Activated naive CD8-positive, alpha-beta T cell treated with anti-CD3 and anti-CD28 coated beads, Interleukin-2, amount 50 U/mL, for 24 hours (primary cell): ENCODE results near the gene CARMIL1.
"Not testable (repeated sequence)": the region's sequence is repeated elsewhere in the genome, so short reads cannot be mapped to it uniquely, and the experiment has no call there.

Experiments used
- ATAC-seq: fragments of 150-1000 bp; cut with Tn5 transposase; one replicate; pipeline ENCODE4 v1.10.0; 2021
- DNase-seq: peaks from one replicate; pipeline ENCODE4 v3.0.0; 2021
- H3K27ac Mint-ChIP-seq: one replicate; pipeline ENCODE4 v1.8.0; 2021; ENCODE audit warnings: mild to moderate bottlenecking, mixed read lengths
- H3K27me3 Mint-ChIP-seq: one replicate; pipeline ENCODE4 v1.8.0; 2021; ENCODE audit warnings: mixed read lengths
- H3K36me3 Mint-ChIP-seq: one replicate; pipeline ENCODE4 v1.8.0; 2021; ENCODE audit warnings: low read depth, mixed read lengths
- H3K4me1 Mint-ChIP-seq: one replicate; pipeline ENCODE4 v1.8.0; 2021; ENCODE audit warnings: mixed read lengths
- H3K4me3 Mint-ChIP-seq: one replicate; pipeline ENCODE4 v1.8.0; 2021; ENCODE audit warnings: mild to moderate bottlenecking, moderate library complexity, mixed read lengths
- H3K9me3 Mint-ChIP-seq: one replicate; pipeline ENCODE4 v1.8.0; 2021; ENCODE audit warnings: mixed read lengths

CARMIL1 gene

GRCh38 chr6:25370178-25371036 lies 91.2 kb downstream of the CARMIL1 start:
- DNase-seq (no peak), ATAC-seq (peak; percentile 72)
- Mint-ChIP-seq H3K27me3 (no peaks in the 10 kb centered on the region), H3K9me3 (peaks cover 15% of the 10 kb centered on the region), H3K4me1 (peaks cover 70% of the 10 kb centered on the region), H3K36me3 (peaks cover 4% of the 10 kb centered on the region), H3K27ac (peak overlapping the region; percentile 90), H3K4me3 (peak overlapping the region; percentile 58)

- H3K27ac Mint-ChIP-seq: peak overlapping the region; percentile 90
- H3K27me3 Mint-ChIP-seq: no peaks in the 10 kb centered on the region
- DNase-seq: no peak
- peaks cover 19% of the 10 kb centered on the region for H3K9me3 Mint-ChIP-seq
- H3K36me3 Mint-ChIP-seq: peaks cover 6% of the 10 kb centered on the region
- ATAC-seq: no peak
- peaks cover 70% of the 10 kb centered on the region for H3K4me1 Mint-ChIP-seq
- peak overlapping the region; percentile 58 for H3K4me3 Mint-ChIP-seq
Observed at GRCh38 chr6:25371037-25371347, 91.8 kb downstream of the CARMIL1 start.

- no peak overlapping the region for H3K27ac Mint-ChIP-seq
- ATAC-seq (no peak), DNase-seq (no peak)
- H3K36me3 Mint-ChIP-seq: peaks cover 6% of the 10 kb centered on the region
- no peaks in the 10 kb centered on the region for H3K27me3 Mint-ChIP-seq
- H3K4me1 Mint-ChIP-seq: peaks cover 31% of the 10 kb centered on the region
- peaks cover 23% of the 10 kb centered on the region for H3K9me3 Mint-ChIP-seq
- no peak overlapping the region for H3K4me3 Mint-ChIP-seq
Observed at GRCh38 chr6:25375125-25375524, 96.0 kb downstream of the CARMIL1 start.

DNA sequence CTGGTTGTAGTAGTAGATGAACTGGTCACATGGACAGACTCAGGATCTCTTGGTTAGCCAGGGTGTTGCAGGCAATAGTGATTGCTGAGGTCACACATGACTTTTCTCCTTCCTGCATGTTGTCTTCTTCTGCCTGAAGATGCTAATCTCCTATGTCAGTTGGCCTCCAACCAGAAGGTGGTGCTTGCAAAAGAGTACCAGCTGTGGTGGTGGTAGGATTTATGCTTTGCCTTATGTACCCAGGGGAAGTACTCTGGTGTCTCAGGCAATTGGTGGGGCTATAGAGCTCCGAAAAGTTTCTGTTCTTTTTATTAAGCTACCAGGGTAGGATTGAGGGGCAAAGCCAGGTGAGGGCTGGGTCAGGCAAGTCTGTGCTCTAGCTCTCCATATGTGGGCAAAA lies 98.5 kb downstream of the CARMIL1 start:
- peaks cover 6% of the 10 kb centered on the region for H3K36me3 Mint-ChIP-seq
- H3K27ac Mint-ChIP-seq: no peak overlapping the region
- DNase-seq (no peak), ATAC-seq (no peak)
- peaks cover 9% of the 10 kb centered on the region for H3K4me1 Mint-ChIP-seq
- H3K9me3 Mint-ChIP-seq: peaks cover 12% of the 10 kb centered on the region
- no peak overlapping the region for H3K4me3 Mint-ChIP-seq
- H3K27me3 Mint-ChIP-seq: no peaks in the 10 kb centered on the region

- H3K27me3 Mint-ChIP-seq: no peaks in the 10 kb centered on the region
- no peak overlapping the region for H3K4me3 Mint-ChIP-seq
- H3K9me3 Mint-ChIP-seq: peaks cover 4% of the 10 kb centered on the region
- H3K27ac Mint-ChIP-seq: no peak overlapping the region
- no peak for DNase-seq
- H3K4me1 Mint-ChIP-seq: peaks cover 3% of the 10 kb centered on the region
- no peak for ATAC-seq
- H3K36me3 Mint-ChIP-seq: no peaks in the 10 kb centered on the region
Observed at GRCh38 chr6:25381077-25381476, 101.9 kb downstream of the CARMIL1 start.

- H3K4me1 Mint-ChIP-seq, H3K27me3 Mint-ChIP-seq, ATAC-seq, DNase-seq, H3K4me3 Mint-ChIP-seq, H3K9me3 Mint-ChIP-seq, H3K27ac Mint-ChIP-seq, H3K36me3 Mint-ChIP-seq: not testable (repeated sequence)
Observed at GRCh38 chr6:25382476-25382875, 103.3 kb downstream of the CARMIL1 start.

GRCh38 chr6:25384234-25384633 lies 105.1 kb downstream of the CARMIL1 start:
- H3K4me1 Mint-ChIP-seq: peaks cover 17% of the 10 kb centered on the region
- H3K36me3 Mint-ChIP-seq: no peaks in the 10 kb centered on the region
- no peaks in the 10 kb centered on the region for H3K27me3 Mint-ChIP-seq
- H3K4me3 Mint-ChIP-seq: no peak overlapping the region
- DNase-seq: no peak
- ATAC-seq: no peak
- no peaks in the 10 kb centered on the region for H3K9me3 Mint-ChIP-seq
- no peak overlapping the region for H3K27ac Mint-ChIP-seq

GRCh38 chr6:25384967-25385366 lies 105.8 kb downstream of the CARMIL1 start:
- H3K36me3 Mint-ChIP-seq: no peaks in the 10 kb centered on the region

DNA sequence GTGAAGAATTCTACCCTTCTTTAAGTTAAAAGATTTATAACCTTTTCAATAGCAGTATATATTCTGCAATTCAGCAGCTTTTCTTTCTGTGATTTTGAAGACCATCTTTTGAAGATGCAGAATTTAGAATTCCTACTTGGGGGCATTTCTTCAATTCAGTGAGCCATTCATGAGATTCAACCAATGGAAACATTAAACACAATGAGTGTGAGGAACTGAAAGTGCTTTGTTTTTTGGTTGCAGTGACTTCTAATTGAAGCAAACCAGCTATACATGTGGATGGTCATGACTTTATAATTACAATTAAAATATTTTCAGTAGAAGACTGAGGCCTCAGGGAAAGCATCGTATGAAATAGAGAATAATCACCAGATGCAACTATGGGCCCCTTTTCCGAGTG lies 108.3 kb downstream of the CARMIL1 start:
- Mint-ChIP-seq H3K36me3 (no peaks in the 10 kb centered on the region), H3K4me1 (peaks cover 23% of the 10 kb centered on the region), H3K27ac (no peak overlapping the region), H3K9me3 (no peaks in the 10 kb centered on the region), H3K4me3 (no peak overlapping the region), H3K27me3 (no peaks in the 10 kb centered on the region)
- no peak for DNase-seq
- no peak for ATAC-seq

More at GRCh38 chr6:25384967-25385366, 105.8 kb downstream of the CARMIL1 start:
- DNase-seq: no peak
- Mint-ChIP-seq H3K27me3 (no peaks in the 10 kb centered on the region), H3K9me3 (no peaks in the 10 kb centered on the region), H3K4me1 (peaks cover 25% of the 10 kb centered on the region), H3K4me3 (no peak overlapping the region), H3K27ac (no peak overlapping the region)
- no peak for ATAC-seq

DNA sequence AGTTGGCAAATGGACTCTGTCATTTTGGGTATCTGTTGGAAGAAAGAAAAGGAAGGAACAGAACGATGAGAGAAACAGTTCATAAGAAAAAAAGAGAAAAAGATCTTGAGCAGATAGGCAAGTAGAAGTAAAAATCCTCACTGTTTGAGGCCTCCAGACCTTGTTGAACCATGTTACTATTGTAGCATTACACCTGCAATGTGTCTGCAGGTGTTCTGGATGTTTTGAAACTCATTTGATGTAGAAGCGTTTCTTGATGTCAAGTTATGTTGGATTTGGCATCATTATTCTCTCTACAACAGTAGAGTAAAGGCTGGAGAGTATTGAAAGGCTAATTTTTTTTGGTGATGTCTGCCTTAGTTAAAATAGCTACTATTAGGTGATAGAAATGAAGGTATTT lies 108.7 kb downstream of the CARMIL1 start:
- Mint-ChIP-seq H3K27ac (no peak overlapping the region), H3K36me3 (no peaks in the 10 kb centered on the region), H3K9me3 (no peaks in the 10 kb centered on the region), H3K27me3 (no peaks in the 10 kb centered on the region), H3K4me3 (no peak overlapping the region), H3K4me1 (peaks cover 23% of the 10 kb centered on the region)
- no peak for DNase-seq
- no peak for ATAC-seq

- no peaks in the 10 kb centered on the region for H3K27me3 Mint-ChIP-seq
- DNase-seq: no peak
- H3K4me3 Mint-ChIP-seq: no peak overlapping the region
- H3K27ac Mint-ChIP-seq: no peak overlapping the region
- no peaks in the 10 kb centered on the region for H3K9me3 Mint-ChIP-seq
- ATAC-seq: no peak
- H3K4me1 Mint-ChIP-seq: peaks cover 23% of the 10 kb centered on the region
- H3K36me3 Mint-ChIP-seq: no peaks in the 10 kb centered on the region
Observed at GRCh38 chr6:25388776-25389175, 109.6 kb downstream of the CARMIL1 start.

GRCh38 chr6:25389471-25389870 lies 110.3 kb downstream of the CARMIL1 start:
- H3K9me3 Mint-ChIP-seq: no peaks in the 10 kb centered on the region
- peak overlapping the region; percentile 67 for H3K27ac Mint-ChIP-seq
- DNase-seq (no peak), ATAC-seq (peak; percentile 69)
- H3K4me1 Mint-ChIP-seq: peaks cover 23% of the 10 kb centered on the region
- H3K4me3 Mint-ChIP-seq: no peak overlapping the region
- no peaks in the 10 kb centered on the region for H3K27me3 Mint-ChIP-seq
- H3K36me3 Mint-ChIP-seq: no peaks in the 10 kb centered on the region

GRCh38 chr6:25392372-25392771 lies 113.2 kb downstream of the CARMIL1 start:
- H3K36me3 Mint-ChIP-seq: no peaks in the 10 kb centered on the region
- no peaks in the 10 kb centered on the region for H3K9me3 Mint-ChIP-seq
- peaks cover 22% of the 10 kb centered on the region for H3K4me1 Mint-ChIP-seq
- no peaks in the 10 kb centered on the region for H3K27me3 Mint-ChIP-seq
- ATAC-seq: no peak
- no peak for DNase-seq
- no peak overlapping the region for H3K4me3 Mint-ChIP-seq
- H3K27ac Mint-ChIP-seq: no peak overlapping the region

DNA sequence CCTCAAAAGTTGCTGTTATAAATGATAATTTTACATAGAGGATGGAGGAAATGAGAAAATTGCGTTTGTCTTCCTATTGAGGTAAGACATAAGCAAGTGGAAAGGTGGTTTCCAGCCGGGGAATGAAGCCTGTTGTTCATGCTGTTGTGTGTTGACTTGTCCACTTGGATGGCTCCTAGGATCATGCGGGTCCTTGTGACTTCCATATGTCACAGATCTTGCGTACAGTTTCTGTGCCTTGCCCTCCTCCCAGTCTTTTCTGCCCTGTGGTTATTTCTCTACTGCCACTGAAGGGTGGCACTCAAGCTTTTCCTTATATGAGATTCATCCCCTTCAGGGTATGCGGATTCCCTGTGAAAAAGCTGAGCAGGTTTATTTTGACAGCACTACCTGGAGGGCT lies 116.6 kb downstream of the CARMIL1 start:
- ATAC-seq (no peak), DNase-seq (no peak)
- no peak overlapping the region for H3K27ac Mint-ChIP-seq
- H3K9me3 Mint-ChIP-seq: no peaks in the 10 kb centered on the region
- H3K4me1 Mint-ChIP-seq: no peaks in the 10 kb centered on the region
- no peaks in the 10 kb centered on the region for H3K27me3 Mint-ChIP-seq
- H3K36me3 Mint-ChIP-seq: no peaks in the 10 kb centered on the region
- no peak overlapping the region for H3K4me3 Mint-ChIP-seq

- ATAC-seq: no peak
- no peak for DNase-seq
- Mint-ChIP-seq H3K9me3 (no peaks in the 10 kb centered on the region), H3K27me3 (no peaks in the 10 kb centered on the region), H3K4me3 (no peak overlapping the region), H3K27ac (no peak overlapping the region), H3K36me3 (no peaks in the 10 kb centered on the region), H3K4me1 (no peaks in the 10 kb centered on the region)
Observed at GRCh38 chr6:25397406-25397805, 118.2 kb downstream of the CARMIL1 start.

DNA sequence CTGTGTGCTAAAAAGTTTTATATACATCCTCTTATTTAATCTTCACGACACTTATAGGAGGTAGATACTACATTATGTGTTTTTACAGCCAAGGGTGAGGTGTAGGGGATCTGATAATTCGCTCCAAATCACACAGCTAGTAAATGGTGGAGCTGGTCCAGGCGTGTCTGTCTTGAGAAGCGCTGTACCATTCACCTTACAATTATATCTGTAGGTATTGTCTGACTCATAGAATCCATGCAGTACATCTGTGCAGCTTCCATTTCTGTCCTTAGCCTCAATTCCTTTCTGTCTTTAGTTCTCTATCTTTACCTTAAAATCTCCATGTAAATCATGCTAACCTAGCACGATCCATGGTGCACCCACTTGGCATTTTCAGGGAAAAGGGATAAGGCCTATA lies 120.7 kb downstream of the CARMIL1 start:
- DNase-seq (no peak), ATAC-seq (no peak)
- Mint-ChIP-seq H3K4me3 (no peak overlapping the region), H3K27me3 (no peaks in the 10 kb centered on the region), H3K9me3 (peaks cover 6% of the 10 kb centered on the region), H3K27ac (no peak overlapping the region), H3K36me3 (no peaks in the 10 kb centered on the region), H3K4me1 (no peaks in the 10 kb centered on the region)
